Fibroblast of pulmonary artery (primary cell): ENCODE measurements around the gene PTPRH.

Experiments used
- DNase-seq: peaks from one replicate; pipeline ENCODE4 v3.0.0-alpha.2; 2010; ENCODE audit warnings: low read depth
- H3K4me3 ChIP-seq: replicated peaks from 2 replicates; pipeline ENCODE4 v1.5.1; 2011; ENCODE audit warnings: low read depth, mild to moderate bottlenecking, control low read depth, low read length, moderate library complexity
- TF ChIP-seq, protein P1 (sequence below): IDR thresholded peaks from 2 replicates; pipeline ENCODE4 v1.5.1; 2011; ENCODE audit warnings: mild to moderate bottlenecking, control low read depth, low read length, inconsistent platforms; ENCODE audit errors: missing control alignments

PTPRH gene

DNA sequence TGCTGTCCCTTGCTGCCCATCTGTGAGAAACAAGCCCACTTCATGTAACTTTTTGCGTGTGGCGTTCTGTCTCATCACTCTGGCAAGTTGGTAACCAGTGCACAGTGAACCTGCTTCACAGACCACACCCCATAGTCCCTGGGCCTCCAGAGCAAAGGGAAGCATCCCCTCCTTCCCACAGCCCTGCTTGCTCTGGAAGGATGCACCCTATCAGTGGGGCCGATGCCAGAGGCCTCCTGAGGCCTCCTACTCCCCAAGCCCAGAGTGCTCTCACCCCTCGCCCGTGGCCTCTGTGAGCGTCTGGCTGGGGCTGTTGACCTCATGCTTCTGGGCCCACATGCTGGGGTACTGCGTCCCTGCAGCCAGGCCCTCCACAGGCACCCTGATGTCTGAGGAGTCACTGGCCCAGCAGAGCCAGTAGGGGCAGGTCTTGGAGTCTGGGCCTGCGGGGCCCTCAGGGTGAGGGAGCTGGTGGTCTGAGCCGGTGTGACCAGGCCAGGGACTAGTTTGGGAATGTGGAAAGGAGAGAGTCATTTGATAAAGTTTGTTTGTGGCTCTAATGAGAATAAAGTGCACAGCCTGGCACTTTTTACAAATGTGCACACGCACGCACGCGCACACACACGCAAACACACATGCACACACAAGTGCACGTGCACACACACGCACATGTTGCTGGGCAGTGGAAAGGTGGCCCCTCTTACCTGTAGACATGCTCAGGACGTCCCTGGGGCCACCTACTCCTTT is 14.2 kb upstream of the PTPRH start:
- DNase-seq = no peak
- H3K4me3 ChIP-seq = no peak overlapping the region
- TF ChIP-seq, protein P1, sequence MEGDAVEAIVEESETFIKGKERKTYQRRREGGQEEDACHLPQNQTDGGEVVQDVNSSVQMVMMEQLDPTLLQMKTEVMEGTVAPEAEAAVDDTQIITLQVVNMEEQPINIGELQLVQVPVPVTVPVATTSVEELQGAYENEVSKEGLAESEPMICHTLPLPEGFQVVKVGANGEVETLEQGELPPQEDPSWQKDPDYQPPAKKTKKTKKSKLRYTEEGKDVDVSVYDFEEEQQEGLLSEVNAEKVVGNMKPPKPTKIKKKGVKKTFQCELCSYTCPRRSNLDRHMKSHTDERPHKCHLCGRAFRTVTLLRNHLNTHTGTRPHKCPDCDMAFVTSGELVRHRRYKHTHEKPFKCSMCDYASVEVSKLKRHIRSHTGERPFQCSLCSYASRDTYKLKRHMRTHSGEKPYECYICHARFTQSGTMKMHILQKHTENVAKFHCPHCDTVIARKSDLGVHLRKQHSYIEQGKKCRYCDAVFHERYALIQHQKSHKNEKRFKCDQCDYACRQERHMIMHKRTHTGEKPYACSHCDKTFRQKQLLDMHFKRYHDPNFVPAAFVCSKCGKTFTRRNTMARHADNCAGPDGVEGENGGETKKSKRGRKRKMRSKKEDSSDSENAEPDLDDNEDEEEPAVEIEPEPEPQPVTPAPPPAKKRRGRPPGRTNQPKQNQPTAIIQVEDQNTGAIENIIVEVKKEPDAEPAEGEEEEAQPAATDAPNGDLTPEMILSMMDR = no peak

DNA sequence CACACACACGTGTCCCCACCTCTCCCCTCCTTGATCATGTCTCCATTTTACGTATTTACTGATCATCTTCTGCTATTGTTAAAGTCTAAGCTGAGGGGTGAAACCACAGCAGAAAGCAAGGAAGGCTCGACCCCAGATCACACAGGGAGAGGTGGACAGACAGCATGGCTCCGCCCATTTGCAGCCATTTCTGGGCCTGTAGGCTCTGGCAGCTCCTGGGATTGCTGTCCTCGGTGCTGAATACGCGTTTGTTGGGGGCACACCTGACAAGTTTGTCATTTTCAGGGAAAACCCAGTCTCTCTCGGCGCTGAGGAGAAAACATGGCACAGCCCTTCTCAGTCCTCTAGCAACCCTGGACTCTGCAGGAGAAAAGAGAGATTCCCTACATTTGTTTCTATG is 11.2 kb upstream of the PTPRH start:
- no peak overlapping the region for H3K4me3 ChIP-seq
- DNase-seq = no peak
- TF ChIP-seq, protein P1 = no peak

DNA sequence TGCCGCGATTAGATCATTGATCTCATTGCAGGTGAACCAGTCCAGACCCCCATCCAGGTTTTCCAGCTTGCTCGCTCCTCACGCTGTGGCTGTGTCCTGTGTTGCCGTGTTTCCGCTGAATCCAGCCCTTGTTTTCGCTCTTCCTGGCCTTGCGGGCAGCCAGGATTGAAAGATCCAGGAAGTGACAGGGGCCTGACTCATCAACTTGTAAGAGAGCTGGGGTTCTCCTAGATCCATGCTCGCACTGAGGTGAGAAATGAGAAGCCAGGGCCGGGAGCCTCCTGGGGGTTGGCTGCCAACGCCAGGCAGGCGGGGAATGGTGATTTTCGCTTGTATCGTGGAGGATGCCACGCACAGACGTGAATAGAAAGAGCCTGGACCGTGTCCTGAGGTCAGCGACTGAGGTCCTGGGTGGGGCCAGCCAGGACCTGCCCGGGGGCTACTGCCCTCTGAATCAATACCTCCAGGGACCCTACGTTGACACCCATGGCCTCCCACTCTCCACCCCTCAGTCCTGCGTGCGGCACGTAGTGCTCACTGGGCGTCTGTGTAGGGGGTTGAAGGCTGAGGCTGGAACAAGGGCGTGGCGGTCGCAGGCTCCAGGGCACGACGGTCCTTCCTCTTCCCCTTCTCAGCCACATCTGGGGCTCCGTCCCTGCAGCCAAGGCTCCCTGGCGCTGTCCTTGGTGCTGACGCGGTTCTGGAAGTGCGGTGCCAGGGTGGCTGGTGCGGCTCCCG is 7.3 kb upstream of the PTPRH start:
- peak overlapping the region; percentile 57 for H3K4me3 ChIP-seq
- TF ChIP-seq, protein P1 = no peak
- peak; percentile 99 for DNase-seq

DNA sequence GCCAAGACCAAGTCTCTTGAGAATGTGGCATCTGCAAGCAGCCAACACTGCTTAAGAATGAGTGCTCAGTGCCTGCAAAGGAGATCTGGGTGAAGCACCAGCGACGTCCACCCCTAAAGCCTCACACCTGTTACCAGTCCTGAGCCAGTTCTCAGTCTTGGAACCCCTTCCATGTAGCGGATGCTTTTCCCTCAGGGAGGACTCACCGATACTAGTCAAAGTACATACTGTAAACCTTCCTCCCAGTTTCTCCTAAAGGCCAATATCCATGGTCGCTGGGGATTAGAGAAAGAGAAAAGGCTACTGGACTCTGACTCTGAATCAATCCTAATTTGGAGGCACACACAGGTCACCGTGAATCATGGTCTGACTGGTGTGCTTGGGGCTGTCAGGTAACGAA is 4.2 kb upstream of the PTPRH start:
- TF ChIP-seq, protein P1 = no peak
- H3K4me3 ChIP-seq = no peak overlapping the region
- DNase-seq = no peak

DNA sequence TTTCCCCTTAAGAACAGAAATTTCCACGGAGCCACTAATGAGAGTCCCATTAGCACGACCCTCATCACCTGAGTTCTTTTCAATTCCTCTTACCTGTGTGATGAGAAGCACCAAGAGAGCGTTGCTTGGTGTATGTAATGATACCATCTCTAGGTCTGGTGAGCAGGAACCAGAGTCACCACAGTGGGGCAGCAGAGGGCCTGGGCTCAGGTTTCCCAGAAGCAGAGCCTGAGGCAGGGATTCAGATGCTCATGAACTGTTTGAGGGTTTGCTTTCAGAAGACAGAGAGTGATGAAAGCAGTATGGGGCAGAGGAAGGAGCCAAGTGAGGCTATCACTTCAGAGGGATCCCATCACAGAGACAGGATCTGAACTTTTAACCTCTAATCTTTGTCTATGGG is 3.1 kb upstream of the PTPRH start:
- no peak for DNase-seq

DNA sequence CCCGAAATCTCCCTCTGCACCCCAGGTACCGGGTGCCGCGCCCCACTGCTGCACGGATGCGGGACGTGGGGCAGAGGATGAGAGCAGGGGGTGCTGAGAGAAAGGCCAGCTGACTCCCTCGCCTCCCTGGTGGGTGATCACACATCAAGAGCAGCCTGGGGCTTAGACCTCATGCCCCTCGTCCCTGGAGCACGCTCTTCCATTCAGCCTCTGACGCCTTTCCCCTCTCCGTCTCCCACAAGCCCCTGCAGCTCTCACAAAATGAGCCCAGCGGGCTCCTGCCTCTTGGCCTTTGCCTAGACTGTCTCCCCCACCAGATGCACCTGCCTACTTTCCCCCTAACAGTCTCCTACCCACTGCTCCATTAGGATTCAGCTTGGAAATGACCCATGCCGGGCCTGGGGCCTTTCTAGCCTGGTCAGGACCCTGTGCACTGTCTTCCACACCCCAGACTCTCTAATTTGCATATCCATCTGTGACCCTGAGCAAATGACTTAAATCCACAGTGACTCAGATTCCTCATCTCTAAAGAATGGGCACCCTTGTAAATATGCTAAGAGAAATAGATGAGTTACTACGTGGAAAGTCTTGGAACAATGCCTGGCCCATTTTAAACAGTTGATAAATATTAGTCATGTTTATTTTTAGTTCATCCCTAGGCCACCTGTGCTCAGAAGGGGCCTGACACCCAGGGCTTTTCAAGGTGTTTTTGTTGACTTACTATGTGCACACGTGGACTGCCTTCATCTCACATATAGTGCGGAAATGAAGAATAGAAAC is 582 bp upstream of the PTPRH start:
- no peak overlapping the region for H3K4me3 ChIP-seq
- TF ChIP-seq, protein P1 = no peak
- peak; percentile 90 for DNase-seq

More for the DNA sequence above, 3.1 kb upstream of the PTPRH start:
- TF ChIP-seq, protein P1 = peak; percentile 25
- no peak overlapping the region for H3K4me3 ChIP-seq
